GM12873 (cell line): ENCODE results near the gene SGO2.

Experiments used
- TF ChIP-seq, protein P1 (sequence below): IDR thresholded peaks from 2 replicates; pipeline ENCODE4 v1.5.1; 2012; ENCODE audit warnings: low read depth, mild to moderate bottlenecking, moderate library complexity, low read length, control low read depth; ENCODE audit not compliant: insufficient read depth; ENCODE audit errors: missing control alignments

SGO2 gene

DNA sequence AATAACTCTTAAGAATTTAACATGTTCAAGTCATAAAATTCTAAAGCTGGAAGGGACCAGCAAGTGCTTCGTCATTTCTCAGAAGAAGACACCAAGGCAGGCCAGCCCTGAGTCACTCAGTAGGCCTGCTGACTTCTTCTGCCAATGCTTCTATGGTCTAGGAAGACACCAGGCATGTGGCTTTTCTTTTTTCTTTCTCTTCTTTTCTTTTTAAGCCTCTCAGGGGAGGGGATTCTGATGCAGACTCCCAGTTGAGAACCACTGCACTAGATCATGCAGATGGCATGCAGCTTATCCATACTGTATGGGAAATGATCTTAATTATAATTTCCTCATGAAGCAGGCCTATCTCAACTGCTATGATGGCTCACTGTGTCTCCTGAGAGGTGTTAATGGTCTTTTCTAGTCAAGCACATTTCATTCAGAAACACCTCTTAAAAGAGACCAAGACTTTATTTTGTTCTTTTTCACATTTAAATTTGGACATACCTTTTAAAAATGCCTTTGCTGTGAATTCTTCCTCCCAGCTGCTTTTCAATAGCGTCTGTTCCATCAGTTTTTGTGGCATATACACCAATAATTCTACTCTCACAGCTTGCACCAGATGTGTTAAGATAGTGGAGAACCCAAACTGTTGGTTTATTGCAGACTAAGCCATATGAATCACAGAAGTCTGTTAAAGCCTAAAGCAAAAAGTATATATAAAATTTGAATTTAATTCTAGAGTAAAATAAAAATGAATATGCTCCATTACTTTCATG, 27.4 kb upstream of the SGO2 start:
- TF ChIP-seq, protein P1, sequence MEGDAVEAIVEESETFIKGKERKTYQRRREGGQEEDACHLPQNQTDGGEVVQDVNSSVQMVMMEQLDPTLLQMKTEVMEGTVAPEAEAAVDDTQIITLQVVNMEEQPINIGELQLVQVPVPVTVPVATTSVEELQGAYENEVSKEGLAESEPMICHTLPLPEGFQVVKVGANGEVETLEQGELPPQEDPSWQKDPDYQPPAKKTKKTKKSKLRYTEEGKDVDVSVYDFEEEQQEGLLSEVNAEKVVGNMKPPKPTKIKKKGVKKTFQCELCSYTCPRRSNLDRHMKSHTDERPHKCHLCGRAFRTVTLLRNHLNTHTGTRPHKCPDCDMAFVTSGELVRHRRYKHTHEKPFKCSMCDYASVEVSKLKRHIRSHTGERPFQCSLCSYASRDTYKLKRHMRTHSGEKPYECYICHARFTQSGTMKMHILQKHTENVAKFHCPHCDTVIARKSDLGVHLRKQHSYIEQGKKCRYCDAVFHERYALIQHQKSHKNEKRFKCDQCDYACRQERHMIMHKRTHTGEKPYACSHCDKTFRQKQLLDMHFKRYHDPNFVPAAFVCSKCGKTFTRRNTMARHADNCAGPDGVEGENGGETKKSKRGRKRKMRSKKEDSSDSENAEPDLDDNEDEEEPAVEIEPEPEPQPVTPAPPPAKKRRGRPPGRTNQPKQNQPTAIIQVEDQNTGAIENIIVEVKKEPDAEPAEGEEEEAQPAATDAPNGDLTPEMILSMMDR = no peak

DNA sequence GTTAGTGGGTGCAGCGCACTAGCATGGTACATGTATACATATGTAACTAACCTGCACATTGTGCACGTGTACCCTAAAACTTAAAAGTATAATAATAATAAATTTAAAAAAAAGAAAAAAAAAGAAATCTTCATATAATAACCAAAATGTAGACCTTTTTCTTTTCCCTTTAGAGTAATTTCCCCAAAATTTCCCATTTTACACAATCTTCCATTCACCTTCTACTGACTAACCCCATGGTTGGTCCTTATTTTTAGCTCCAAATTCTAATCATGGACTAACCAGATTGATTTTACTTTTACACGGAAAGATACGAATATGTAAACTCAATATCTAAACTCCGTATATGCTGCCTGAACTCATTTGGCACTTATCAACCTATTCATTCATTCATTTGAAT, 23.8 kb upstream of the SGO2 start:
- TF ChIP-seq, protein P1 = no peak

DNA sequence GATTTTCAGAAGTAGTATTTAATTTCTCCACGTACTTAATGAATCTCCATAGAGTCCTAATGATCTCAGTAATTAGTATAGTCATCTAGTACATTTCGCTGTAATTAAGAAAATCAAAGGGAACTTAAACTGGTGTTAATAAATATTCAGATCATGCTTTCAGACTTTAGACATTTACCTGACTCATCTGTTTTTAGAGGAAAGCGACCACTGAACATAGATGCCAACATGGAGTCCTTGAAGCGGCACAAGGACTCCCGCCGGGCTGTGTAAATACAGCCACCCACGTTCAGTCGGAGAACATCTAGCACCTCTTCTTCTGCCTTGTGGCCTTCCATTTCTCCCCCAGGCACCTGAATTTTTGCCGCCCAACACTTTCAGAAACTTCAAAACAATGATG, 19.3 kb upstream of the SGO2 start:
- TF ChIP-seq, protein P1 = no peak

DNA sequence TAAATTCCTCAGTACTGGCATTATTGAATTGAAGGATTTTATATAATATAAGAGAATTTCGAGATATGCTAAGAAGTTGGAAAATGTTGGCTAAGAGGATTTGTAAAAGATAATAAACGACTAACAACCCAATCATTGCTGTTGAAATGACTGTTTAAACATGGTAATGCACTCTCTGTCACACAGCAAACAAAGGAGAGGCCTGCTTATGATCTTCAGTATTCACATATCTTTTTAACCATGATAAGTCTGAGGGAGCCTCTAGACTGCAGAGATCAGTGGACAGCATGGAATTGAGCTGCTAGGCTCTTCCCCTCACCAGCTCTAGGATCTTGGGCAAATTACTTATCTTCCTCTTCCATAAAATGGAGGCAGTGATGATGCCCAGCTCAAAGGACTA, 18.8 kb upstream of the SGO2 start:
- TF ChIP-seq, protein P1 = no peak

DNA sequence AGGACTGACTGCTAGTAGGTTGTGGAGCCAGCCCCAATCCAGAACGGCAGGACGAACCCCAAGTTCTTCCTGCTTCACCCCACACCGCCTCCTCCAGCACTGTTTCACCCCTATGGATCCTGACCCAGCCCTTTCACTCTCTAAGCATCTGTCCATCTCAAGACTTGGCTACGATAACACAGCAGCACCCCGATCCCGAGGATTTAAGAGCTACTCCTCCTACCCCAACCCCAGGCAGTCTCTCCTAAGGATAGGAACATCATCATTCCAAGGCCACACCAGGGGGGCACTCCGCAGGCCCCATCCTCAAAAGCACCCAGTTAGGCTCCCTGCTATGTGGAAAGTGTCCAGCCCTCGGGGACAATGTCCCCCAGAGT, 16.8 kb upstream of the SGO2 start:
- TF ChIP-seq, protein P1 = no peak

DNA sequence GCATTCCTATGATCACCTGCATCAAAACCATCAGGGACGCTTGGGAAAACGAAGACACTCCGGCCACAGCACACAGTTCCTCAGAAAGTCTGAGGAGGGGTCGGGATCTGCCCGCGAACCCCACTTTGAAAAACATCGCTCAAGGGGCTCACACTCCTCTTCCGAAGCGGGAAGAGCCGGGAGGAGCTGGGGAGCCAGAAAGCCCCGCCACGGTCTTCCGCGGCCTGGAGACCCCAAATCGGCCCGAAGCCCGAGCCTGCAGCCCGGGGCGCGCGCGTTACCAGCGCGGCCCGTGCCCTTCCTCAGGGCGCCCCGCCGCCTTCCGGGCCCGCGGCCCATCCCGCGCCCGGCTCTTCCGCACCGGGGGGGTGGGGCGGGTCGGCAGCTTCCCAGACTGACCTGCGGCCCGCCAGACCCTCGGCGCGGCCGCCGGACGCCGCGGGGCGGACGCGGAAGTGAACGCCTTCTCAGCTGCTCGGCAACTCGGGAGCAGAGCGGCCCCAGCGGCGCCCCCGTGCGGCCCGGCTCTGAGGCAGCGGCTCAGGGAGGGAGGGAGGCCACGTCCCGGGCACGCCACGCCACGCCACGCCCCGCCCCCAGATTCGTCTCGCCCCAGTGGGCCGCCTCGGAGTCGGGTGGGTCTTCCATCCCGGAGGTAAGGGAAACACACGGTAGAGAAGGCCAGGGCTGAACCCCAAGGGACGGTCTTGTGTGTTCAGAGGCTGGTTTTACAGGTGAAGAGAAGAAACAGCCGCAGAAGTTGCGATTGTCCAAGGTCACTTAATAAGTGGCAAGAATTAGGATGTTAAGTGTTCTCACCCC, 16.2 kb upstream of the SGO2 start, which contains the start of gene KCTD18:
TSS of gene KCTD18 (minus strand) at position 457 of the 822 bp plus-strand sequence. CDS start 3,052 bp downstream, outside the sequence.
- TF ChIP-seq, protein P1 = peak; percentile 73

DNA sequence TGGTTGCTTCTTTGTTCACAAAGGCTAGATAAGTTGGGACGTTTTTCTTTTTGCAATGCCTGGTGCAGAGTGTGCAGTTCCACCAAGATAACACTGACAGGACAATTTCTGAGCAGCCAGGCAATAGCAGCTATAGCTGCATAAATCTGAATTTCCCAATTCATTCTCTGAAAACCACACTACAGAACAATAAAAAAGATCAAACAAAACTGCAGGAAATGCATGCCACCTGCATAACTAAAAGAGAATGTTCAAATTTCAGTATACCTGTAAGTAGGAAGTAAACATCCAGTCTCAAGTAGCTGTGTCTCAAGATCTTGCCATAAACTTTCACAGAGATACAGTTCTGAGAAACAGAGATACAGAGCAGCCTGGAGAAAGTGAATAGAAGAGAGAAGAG, 10.9 kb upstream of the SGO2 start:
- TF ChIP-seq, protein P1 = no peak
